Measurements from ENCODE around the gene ERBB2.
A peak's percentile ranks its signal among the peaks of the same experiment; 100 is the strongest.

The ERBB2 gene

GRCh38 chr17:39683295-39683939 lies 16.4 kb upstream of the ERBB2 start:
- no peak overlapping the region for H2BK120ac ChIP-seq (ENCODE audit: low read depth, low read length)
- peaks cover 2% of the 10 kb centered on the region for H3K79me1 ChIP-seq (ENCODE audit: low read depth, low read length)
- no peak overlapping the region for H3K27ac ChIP-seq (replicated peaks; ENCODE audit: low read length)
- H3K14ac ChIP-seq (ENCODE audit: low read length): no peak overlapping the region
- H3K36me3 ChIP-seq (replicated peaks in 1 of 2; ENCODE audit: control insufficient read depth in 2 of 2, insufficient read depth in 2 of 2, low read length in 2 of 2): peaks cover 3 to 14% of the 10 kb centered on the region in 2 donors
- H3K23ac ChIP-seq (ENCODE audit: low read depth, low read length, poor library complexity): no peak overlapping the region
- H3K27me3 ChIP-seq (ENCODE audit: control insufficient read depth in 3 of 3, insufficient read depth in 3 of 3, low read depth in 1 of 3, low read length in 3 of 3): no peaks in the 10 kb centered on the region
- H2BK5ac ChIP-seq (ENCODE audit: low read length): no peak overlapping the region
- no peaks in the 10 kb centered on the region for H3K9me3 ChIP-seq (replicated peaks in 1 of 2; ENCODE audit: control insufficient read depth in 2 of 2, insufficient read depth in 1 of 2, low read depth in 1 of 2, low read length in 2 of 2)
- H4K91ac ChIP-seq (ENCODE audit: low read depth, low read length, poor library complexity): no peak overlapping the region
- peak overlapping the region; percentile 14 for H3K9ac ChIP-seq (ENCODE audit: low read depth, low read length, poor library complexity)
- no peak overlapping the region for H3K4me2 ChIP-seq (ENCODE audit: insufficient read depth, low read length, poor library complexity, severe bottlenecking)
- no peak overlapping the region for H4K8ac ChIP-seq (ENCODE audit: low read depth, low read length)
- no peak overlapping the region for H2AFZ ChIP-seq (ENCODE audit: low read length)
- no peak overlapping the region for H2BK15ac ChIP-seq (ENCODE audit: low read length)
- H3K4me1 ChIP-seq (ENCODE audit: control insufficient read depth in 2 of 2, insufficient read depth in 1 of 2, low read depth in 1 of 2, low read length in 2 of 2): peaks cover 0 to 2% of the 10 kb centered on the region in 2 donors
- H3K4ac ChIP-seq (ENCODE audit: low read length): no peak overlapping the region
- no peak overlapping the region for H2BK12ac ChIP-seq (ENCODE audit: low read length)
- no peak overlapping the region for H3K4me3 ChIP-seq (ENCODE audit: low read length in 2 of 2)
- no peak for DNase-seq (ENCODE audit: low spot score)
- no peak overlapping the region for H2AK5ac ChIP-seq (ENCODE audit: low read depth, low read length)
- WGBS, 2 donors (ENCODE audit: extremely low coverage in 2 of 2, insufficient read length in 2 of 2, insufficient replicate concordance in 1 of 2): no CpG with 5 or more reads among the region's 9 CpGs
- no peak overlapping the region for H3K18ac ChIP-seq (ENCODE audit: low read length)

GRCh38 chr17:39684369-39685192 lies 15.3 kb upstream of the ERBB2 start:
- Histone ChIP-seq H3K18ac (ENCODE audit: low read length) (no peak overlapping the region), H4K8ac (ENCODE audit: low read depth, low read length) (no peak overlapping the region), H2BK15ac (ENCODE audit: low read length) (no peak overlapping the region), H3K79me1 (ENCODE audit: low read depth, low read length) (peaks cover 2% of the 10 kb centered on the region), H3K27ac (replicated peaks; ENCODE audit: low read length) (no peak overlapping the region), H3K9me3 (replicated peaks in 1 of 2; ENCODE audit: control insufficient read depth in 2 of 2, insufficient read depth in 1 of 2, low read depth in 1 of 2, low read length in 2 of 2) (no peaks in the 10 kb centered on the region), H3K4me2 (ENCODE audit: insufficient read depth, low read length, poor library complexity, severe bottlenecking) (no peak overlapping the region), H3K27me3 (ENCODE audit: control insufficient read depth in 3 of 3, insufficient read depth in 3 of 3, low read depth in 1 of 3, low read length in 3 of 3) (no peaks in the 10 kb centered on the region), H3K4me3 (ENCODE audit: low read length in 2 of 2) (peak overlapping the region in 1 of 2 donors; percentile 24), H2AK5ac (ENCODE audit: low read depth, low read length) (no peak overlapping the region), H4K91ac (ENCODE audit: low read depth, low read length, poor library complexity) (no peak overlapping the region), H3K4me1 (ENCODE audit: control insufficient read depth in 2 of 2, insufficient read depth in 1 of 2, low read depth in 1 of 2, low read length in 2 of 2) (peaks cover 9 to 10% of the 10 kb centered on the region in 2 donors), H3K36me3 (replicated peaks in 1 of 2; ENCODE audit: control insufficient read depth in 2 of 2, insufficient read depth in 2 of 2, low read length in 2 of 2) (peaks cover 3 to 14% of the 10 kb centered on the region in 2 donors), H3K4ac (ENCODE audit: low read length) (no peak overlapping the region), H2BK120ac (ENCODE audit: low read depth, low read length) (no peak overlapping the region), H2BK12ac (ENCODE audit: low read length) (no peak overlapping the region), H3K23ac (ENCODE audit: low read depth, low read length, poor library complexity) (no peak overlapping the region), H3K9ac (ENCODE audit: low read depth, low read length, poor library complexity) (no peak overlapping the region), H2AFZ (ENCODE audit: low read length) (no peak overlapping the region), H3K14ac (ENCODE audit: low read length) (no peak overlapping the region), H2BK5ac (ENCODE audit: low read length) (no peak overlapping the region)
- no CpG with 5 or more reads among the region's 12 CpGs for WGBS, 2 donors (ENCODE audit: extremely low coverage in 2 of 2, insufficient read length in 2 of 2, insufficient replicate concordance in 1 of 2)
- no peak for DNase-seq (ENCODE audit: low spot score)

GRCh38 chr17:39687101-39687545 lies 12.7 kb upstream of the ERBB2 start:
- Histone ChIP-seq H3K27ac (replicated peaks; ENCODE audit: low read length) (no peak overlapping the region), H4K8ac (ENCODE audit: low read depth, low read length) (no peak overlapping the region), H2AK5ac (ENCODE audit: low read depth, low read length) (no peak overlapping the region), H3K18ac (ENCODE audit: low read length) (no peak overlapping the region), H3K4me3 (ENCODE audit: low read length in 2 of 2) (peak overlapping the region in 1 of 2 donors; percentile 61), H3K9ac (ENCODE audit: low read depth, low read length, poor library complexity) (no peak overlapping the region), H2BK12ac (ENCODE audit: low read length) (no peak overlapping the region), H3K4me2 (ENCODE audit: insufficient read depth, low read length, poor library complexity, severe bottlenecking) (peak overlapping the region; percentile 46), H2AFZ (ENCODE audit: low read length) (peak overlapping the region; percentile 97), H3K36me3 (replicated peaks in 1 of 2; ENCODE audit: control insufficient read depth in 2 of 2, insufficient read depth in 2 of 2, low read length in 2 of 2) (peaks cover 3 to 10% of the 10 kb centered on the region in 2 donors), H3K79me1 (ENCODE audit: low read depth, low read length) (peaks cover 2% of the 10 kb centered on the region), H2BK5ac (ENCODE audit: low read length) (no peak overlapping the region), H3K4me1 (ENCODE audit: control insufficient read depth in 2 of 2, insufficient read depth in 1 of 2, low read depth in 1 of 2, low read length in 2 of 2) (peaks cover 9 to 10% of the 10 kb centered on the region in 2 donors), H2BK15ac (ENCODE audit: low read length) (no peak overlapping the region), H4K91ac (ENCODE audit: low read depth, low read length, poor library complexity) (no peak overlapping the region), H2BK120ac (ENCODE audit: low read depth, low read length) (no peak overlapping the region), H3K9me3 (replicated peaks in 1 of 2; ENCODE audit: control insufficient read depth in 2 of 2, insufficient read depth in 1 of 2, low read depth in 1 of 2, low read length in 2 of 2) (no peaks in the 10 kb centered on the region), H3K4ac (ENCODE audit: low read length) (no peak overlapping the region), H3K23ac (ENCODE audit: low read depth, low read length, poor library complexity) (no peak overlapping the region), H3K27me3 (ENCODE audit: control insufficient read depth in 3 of 3, insufficient read depth in 3 of 3, low read depth in 1 of 3, low read length in 3 of 3) (no peaks in the 10 kb centered on the region), H3K14ac (ENCODE audit: low read length) (no peak overlapping the region)
- no peak for DNase-seq (ENCODE audit: low spot score)
- no CpG with 5 or more reads among the region's 6 CpGs for WGBS, 2 donors (ENCODE audit: extremely low coverage in 2 of 2, insufficient read length in 2 of 2, insufficient replicate concordance in 1 of 2)

Measured in neuronal stem cell (in vitro differentiated cells).